ENCODE data around the gene GNG14.
"Not testable (repeated sequence)": the region's sequence is repeated elsewhere in the genome, so short reads cannot be mapped to it uniquely, and the experiment has no call there.

The GNG14 gene

DNA sequence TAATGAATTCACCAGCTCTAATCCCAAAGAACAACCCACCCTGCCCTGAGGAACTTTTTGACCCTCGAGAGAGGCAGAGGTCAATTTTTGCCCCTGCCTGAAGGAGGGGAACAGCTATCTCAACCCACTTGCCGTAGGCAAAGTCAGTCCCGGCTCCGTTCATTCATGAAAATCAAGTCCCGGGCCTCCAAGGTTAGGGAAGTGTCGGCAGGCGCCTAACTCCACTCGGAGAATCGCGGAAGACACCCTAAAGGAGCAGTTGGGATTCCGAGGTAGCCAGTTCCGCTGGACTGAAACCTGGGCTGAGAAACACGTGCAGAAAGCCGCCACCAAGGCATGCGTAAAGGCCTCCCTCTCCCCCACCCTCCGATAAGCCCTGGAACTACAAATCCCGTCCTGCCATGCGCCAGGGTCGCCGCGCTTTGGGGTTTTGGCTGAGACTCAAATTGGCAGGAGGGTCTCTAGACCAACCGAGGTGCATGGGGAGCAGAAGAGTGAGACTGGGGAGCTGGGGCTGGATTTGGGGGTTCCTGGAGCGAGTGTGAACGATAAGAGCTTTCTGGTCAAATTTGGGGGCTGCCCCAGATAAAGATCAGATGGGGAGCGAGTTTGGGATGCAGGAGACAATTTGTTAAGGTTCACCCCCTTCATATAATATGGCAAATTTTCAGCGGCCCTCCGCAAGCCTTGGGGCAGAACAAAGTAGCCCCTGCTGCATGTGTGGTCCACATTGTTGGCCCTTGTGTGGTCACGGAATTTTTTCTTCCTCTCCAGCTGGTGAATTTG is 36.0 kb downstream of the GNG14 start, which contains the start of gene TNPO2:
TNPO2 (minus strand) TSS at position 292 of the 786 bp plus-strand sequence. CDS start 2,955 bp downstream, outside the sequence.
- DNase-seq (ENCODE audit: low read depth in 2 of 2), result peak; percentile 68

DNA sequence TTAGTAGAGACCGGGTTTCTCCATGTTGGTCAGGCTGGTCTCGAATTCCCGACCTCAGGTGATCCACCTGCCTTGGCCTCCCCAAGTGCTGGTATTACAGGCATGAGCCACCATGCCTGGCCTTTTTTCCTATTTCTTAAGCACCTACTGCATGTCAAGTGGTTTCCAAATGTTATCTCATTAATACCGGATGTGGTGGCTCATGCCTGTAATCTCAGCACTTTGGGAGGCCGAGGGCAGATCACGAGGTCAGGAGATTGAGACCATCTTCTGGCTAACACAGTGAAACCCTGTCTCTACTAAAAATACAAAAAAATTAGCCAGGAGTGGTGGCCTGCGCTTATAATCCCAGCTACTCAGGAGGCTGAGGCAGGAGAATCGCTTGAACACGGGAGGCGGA is 37.8 kb downstream of the GNG14 start:
- DNase-seq (ENCODE audit: low read depth in 2 of 2), result not testable (repeated sequence)

- DNase-seq (ENCODE audit: low read depth in 2 of 2), result no peak
Observed at GRCh38 chr19:12726988-12727316, 39.2 kb downstream of the GNG14 start.

DNA sequence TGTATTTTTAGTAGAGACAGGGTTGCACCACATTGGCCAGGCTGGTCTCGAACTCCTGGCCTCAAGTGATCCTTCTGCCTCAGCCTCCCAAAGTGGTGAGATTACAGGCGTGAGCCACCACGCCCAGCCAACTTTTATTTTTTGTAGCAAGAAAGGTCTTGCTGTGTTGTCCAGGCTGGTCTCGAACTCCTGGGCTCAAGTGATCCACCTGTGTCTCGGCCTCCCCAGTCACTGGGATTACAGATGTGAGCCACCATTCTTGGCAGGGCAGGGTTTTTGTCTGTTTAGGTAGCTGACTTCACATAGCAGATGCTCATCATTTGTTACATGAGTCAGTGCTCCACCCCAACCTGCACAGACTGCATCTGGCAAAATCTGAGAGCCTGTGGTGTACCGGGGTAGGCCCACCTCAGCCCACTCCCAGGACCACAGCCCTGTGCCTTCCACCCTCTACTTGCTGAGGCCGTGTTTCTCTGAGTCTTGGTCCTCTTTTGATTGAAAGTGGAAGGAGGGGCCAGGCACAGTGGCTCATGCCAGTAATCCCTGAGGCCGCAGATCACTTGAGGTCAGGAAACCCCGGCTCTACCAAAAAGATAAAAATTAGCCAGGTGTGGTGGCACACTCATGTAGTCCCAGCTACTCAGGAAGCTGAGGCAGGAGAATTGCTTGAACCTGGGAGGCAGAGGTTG is 40.1 kb downstream of the GNG14 start:
- no peak for DNase-seq (ENCODE audit: low read depth in 2 of 2)

DNA sequence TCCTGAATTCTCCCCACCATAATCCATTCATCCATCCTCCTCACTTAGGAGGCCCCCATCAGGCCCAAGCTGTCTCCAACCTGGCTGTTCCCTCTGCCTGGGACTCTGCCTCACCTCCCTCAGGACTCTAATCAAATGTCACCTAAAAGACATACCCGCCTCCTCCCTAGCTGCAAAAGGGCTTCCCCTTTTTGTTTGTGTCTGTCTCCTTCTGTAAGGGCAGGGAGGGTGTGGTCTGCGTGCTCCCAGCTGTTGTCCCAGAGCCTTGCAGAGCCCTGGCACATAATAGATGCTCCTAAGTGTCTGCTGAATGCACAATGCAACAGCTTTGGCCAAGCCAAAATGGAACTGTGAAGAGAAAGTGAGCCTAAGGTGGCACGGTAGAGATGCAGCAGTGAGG is 42.3 kb downstream of the GNG14 start:
- DNase-seq (ENCODE audit: low read depth in 2 of 2), result no peak

- no peak for DNase-seq (ENCODE audit: low read depth in 2 of 2)
Observed at GRCh38 chr19:12731337-12731736, 43.5 kb downstream of the GNG14 start.

- DNase-seq (ENCODE audit: low read depth in 2 of 2), result peak; percentile 55 to 61
Observed at GRCh38 chr19:12733369-12734214, 45.8 kb downstream of the GNG14 start.

GRCh38 chr19:12736995-12737834 is 49.4 kb downstream of the GNG14 start, which contains the start of gene GET3:
Gene GET3, plus strand, starts transcription at chr19:12737497. Its CDS starts 9 bp downstream, at chr19:12737506.
- DNase-seq (ENCODE audit: low read depth in 2 of 2), result peak; percentile 69 to 74

GRCh38 chr19:12737835-12738351 is 50.1 kb downstream of the GNG14 start:
- DNase-seq (ENCODE audit: low read depth in 2 of 2), result no peak

Measured in stimulated activated CD4-positive, alpha-beta T cell treated with anti-CD3 and anti-CD28 coated beads, Interleukin-15, amount 100 ng/mL, for 48 hours (primary cell).